WTC11 (cell line): ENCODE data around the gene CNGA4. TPM values are rescaled to one million over a fixed set of nuclear protein-coding genes. Genes with fewer than 3 reads are reported as not detected.

Experiments used
- ATAC-seq: fragments of 200-7000 bp; cut with Tn5 transposase; 2 replicates; pipeline ENCODE4 v1.10.0; 2021; ENCODE audit warnings: mild to moderate bottlenecking, moderate library complexity
- CTCF ChIA-PET: fragments of 300-600 bp; sonication (Branson Sonifier 250); formaldehyde crosslinking; loops from one replicate; lab custom pipeline; 2021; ENCODE audit warnings: antibody characterized with exemption; lab: Charles Lee
- POLR2A ChIA-PET: fragments of 350-600 bp; sonication (Branson Sonifier 250); formaldehyde crosslinking; loops from one replicate; lab custom pipeline; 2021; ENCODE audit warnings: antibody characterized with exemption; lab: Charles Lee
- DNase-seq: peaks from one replicate; pipeline ENCODE4 v3.0.0; 2021; ENCODE audit warnings: low spot score
- H3K27ac Mint-ChIP-seq: 2 replicates; pipeline ENCODE4 v1.8.0; 2021; ENCODE audit warnings: mixed read lengths
- H3K27me3 Mint-ChIP-seq: 2 replicates; pipeline ENCODE4 v1.8.0; 2021; ENCODE audit warnings: low read depth, mild to moderate bottlenecking, moderate library complexity, mixed read lengths
- H3K36me3 Mint-ChIP-seq: 2 replicates; pipeline ENCODE4 v1.8.0; 2021; ENCODE audit warnings: mixed read lengths
- H3K4me1 Mint-ChIP-seq: 2 replicates; pipeline ENCODE4 v1.8.0; 2022; ENCODE audit warnings: mixed read lengths
- H3K4me3 Mint-ChIP-seq: 2 replicates; pipeline ENCODE4 v1.8.0; 2021; ENCODE audit warnings: mild to moderate bottlenecking, moderate library complexity, mixed read lengths
- H3K9me3 Mint-ChIP-seq: 2 replicates; pipeline ENCODE4 v1.8.0; 2021; ENCODE audit warnings: mixed read lengths
- ARID4B ChIP-seq: sonication (generic); formaldehyde crosslinking; IDR thresholded peaks from 2 replicates; pipeline ENCODE4 v1.8.0; 2023; ENCODE audit warnings: missing genetic modification reagents, mild to moderate bottlenecking, borderline replicate concordance
- ATF6 ChIP-seq: sonication (generic); formaldehyde crosslinking; IDR thresholded peaks from 2 replicates; pipeline ENCODE4 v1.8.1; 2023; ENCODE audit warnings: mild to moderate bottlenecking, missing genetic modification reagents
- CBFB ChIP-seq: sonication (generic); formaldehyde crosslinking; IDR thresholded peaks from 2 replicates; pipeline ENCODE4 v1.8.1; 2022; ENCODE audit warnings: mild to moderate bottlenecking, low read depth, missing genetic modification reagents
- CTCF ChIP-seq: fragments of 200-600 bp; IDR thresholded peaks from 2 replicates; pipeline ENCODE4 v1.8.0; 2022; ENCODE audit warnings: antibody characterized with exemption
- ERG ChIP-seq: fragments of 250-450 bp; sonication (Bioruptor Pico); IDR thresholded peaks from 2 replicates; pipeline ENCODE4 v1.8.0; 2021; ENCODE audit warnings: mild to moderate bottlenecking
- FOXJ3 ChIP-seq: sonication (generic); formaldehyde crosslinking; IDR thresholded peaks from 2 replicates; pipeline ENCODE4 v1.9.0; 2021; ENCODE audit warnings: missing genetic modification reagents, mild to moderate bottlenecking, borderline replicate concordance
- FOXK1 ChIP-seq: sonication (generic); formaldehyde crosslinking; IDR thresholded peaks from 2 replicates; pipeline ENCODE4 v1.8.0; 2022; ENCODE audit warnings: mild to moderate bottlenecking, moderate library complexity, missing genetic modification reagents
- GTF2I ChIP-seq: fragments of 250-450 bp; sonication (Bioruptor Pico); conservative IDR thresholded peaks from 2 replicates; pipeline ENCODE4 v1.4.0; 2021; ENCODE audit warnings: mild to moderate bottlenecking
- IRF1 ChIP-seq: sonication (generic); formaldehyde crosslinking; IDR thresholded peaks from 2 replicates; pipeline ENCODE4 v1.8.0; 2023; ENCODE audit warnings: missing genetic modification reagents
- KAT7 ChIP-seq: sonication (generic); formaldehyde crosslinking; IDR thresholded peaks from 2 replicates; pipeline ENCODE4 v1.8.1; 2023; ENCODE audit warnings: missing genetic modification reagents, mild to moderate bottlenecking, borderline replicate concordance
- NR3C1 ChIP-seq: sonication (generic); formaldehyde crosslinking; conservative IDR thresholded peaks from 2 replicates; pipeline ENCODE4 v1.8.1; 2023; ENCODE audit warnings: low read depth, mild to moderate bottlenecking, missing genetic modification reagents
- SP1 ChIP-seq: sonication (generic); formaldehyde crosslinking; conservative IDR thresholded peaks from 2 replicates; pipeline ENCODE4 v1.8.1; 2022; ENCODE audit warnings: missing genetic modification reagents
- TEAD1 ChIP-seq: sonication (generic); formaldehyde crosslinking; IDR thresholded peaks from 2 replicates; pipeline ENCODE4 v1.8.0; 2022; ENCODE audit warnings: mild to moderate bottlenecking, missing genetic modification reagents
- ZBTB21 ChIP-seq: sonication (generic); formaldehyde crosslinking; IDR thresholded peaks from 2 replicates; pipeline ENCODE4 v1.8.1; 2023; ENCODE audit warnings: mild to moderate bottlenecking, missing genetic modification reagents, borderline replicate concordance
- ZNF281 ChIP-seq: sonication (generic); formaldehyde crosslinking; IDR thresholded peaks from 2 replicates; pipeline ENCODE4 v1.8.0; 2023; ENCODE audit warnings: mild to moderate bottlenecking, missing genetic modification reagents
- ZNF416 ChIP-seq: fragments of 250-450 bp; sonication (Bioruptor Pico); IDR thresholded peaks from 2 replicates; pipeline ENCODE4 v1.9.0; 2021; ENCODE audit warnings: mild to moderate bottlenecking, inconsistent platforms
- ZNF423 ChIP-seq: fragments of 250-450 bp; sonication (Bioruptor Pico); IDR thresholded peaks from 2 replicates; pipeline ENCODE4 v2.1.2; 2022; ENCODE audit warnings: mild to moderate bottlenecking, moderate library complexity
- ZSCAN18 ChIP-seq: fragments of 250-450 bp; sonication (Bioruptor Pico); IDR thresholded peaks from 2 replicates; pipeline ENCODE4 v2.1.2; 2022; ENCODE audit warnings: mild to moderate bottlenecking, moderate library complexity
- total RNA-seq: library from RNA; stranded (reverse); gene quantifications from 3 replicates; pipeline ENCODE4 v1.2.3, GENCODE V29; 2021

Gene CNGA4
- total RNA-seq, 1 experiment from 2014 or later = 0.35 TPM

GRCh38 chr11:6225024-6225423, 13.9 kb upstream of the CNGA4 start:
- H3K27me3 Mint-ChIP-seq = no peaks in the 10 kb centered on the region
- TF ChIP-seq NR3C1 (CRISPR knock-in tag) (no peak), GTF2I (CRISPR knock-in tag) (no peak), CBFB (CRISPR knock-in tag) (no peak), FOXJ3 (CRISPR knock-in tag) (no peak), FOXK1 (CRISPR knock-in tag) (no peak), ZSCAN18 (CRISPR knock-in tag) (no peak), TEAD1 (CRISPR knock-in tag) (no peak), ERG (CRISPR knock-in tag) (no peak), ZBTB21 (CRISPR knock-in tag) (no peak), KAT7 (CRISPR knock-in tag) (no peak), ARID4B (no peak), ZNF416 (CRISPR knock-in tag) (no peak)
- TF ChIP-seq, all 79 proteins: peak for 0
- ChIA-PET POLR2A (interaction anchor here (0.6 kb wide), 1 partner anchor 60 kb away, joined by 3 read pairs; no protein-coding TSS in a partner anchor), CTCF (interaction anchor here (2.1 kb wide), 1 partner anchor 138 kb away, joined by 6 read pairs; no protein-coding TSS in a partner anchor)
- H3K4me1 Mint-ChIP-seq = no peaks in the 10 kb centered on the region
- no peak overlapping the region for H3K4me3 Mint-ChIP-seq
- peaks cover 5% of the 10 kb centered on the region for H3K36me3 Mint-ChIP-seq
- H3K9me3 Mint-ChIP-seq = no peaks in the 10 kb centered on the region
- ATAC-seq = no peak
- DNase-seq = no peak
- H3K27ac Mint-ChIP-seq = no peak overlapping the region; the same call in 1 of the 2 replicates

- no peak overlapping the region for H3K4me3 Mint-ChIP-seq
- DNase-seq (no peak), ATAC-seq (no peak)
- H3K36me3 Mint-ChIP-seq = peaks cover 5% of the 10 kb centered on the region
- TF ChIP-seq ZNF281 (CRISPR knock-in tag) = no peak
- no peak for TF ChIP-seq IRF1 (CRISPR knock-in tag)
- no peak for TF ChIP-seq ZNF423 (CRISPR knock-in tag)
- TF ChIP-seq CTCF = no peak
- TF ChIP-seq ATF6 (CRISPR knock-in tag) = no peak
- TF ChIP-seq SP1 (CRISPR knock-in tag) = no peak
- ChIA-PET CTCF (interaction anchor here (2.1 kb wide), 1 partner anchor 137 kb away, joined by 6 read pairs; no protein-coding TSS in a partner anchor), POLR2A (no interaction called here)
- no peaks in the 10 kb centered on the region for H3K4me1 Mint-ChIP-seq
- no peaks in the 10 kb centered on the region for H3K27me3 Mint-ChIP-seq
- no peak overlapping the region for H3K27ac Mint-ChIP-seq
- H3K9me3 Mint-ChIP-seq = no peaks in the 10 kb centered on the region
Observed at GRCh38 chr11:6225896-6226295, 13.0 kb upstream of the CNGA4 start.
